ENCODE measurements around the gene MEGF6. TPM values are rescaled to one million over a fixed set of nuclear protein-coding genes. Genes with fewer than 3 reads are reported as not detected.

MEGF6 gene
- total RNA-seq, 4 donors from 2014 or later: 10.0 to 24.7 (median 17.1) TPM

- no peak for TF ChIP-seq CTCF (IDR thresholded peaks at IDR 0.05; ENCODE audit: low read depth)
Observed at GRCh38 chr1:3505161-3505560, 106.1 kb downstream of the MEGF6 start.

GRCh38 chr1:3504822-3505153 lies 106.5 kb downstream of the MEGF6 start:
- TF ChIP-seq CTCF (IDR thresholded peaks at IDR 0.05; ENCODE audit: low read depth): no peak

GRCh38 chr1:3504151-3504821 lies 107.0 kb downstream of the MEGF6 start:
- TF ChIP-seq CTCF (IDR thresholded peaks at IDR 0.05; ENCODE audit: low read depth): no peak

GRCh38 chr1:3503525-3503886 lies 107.8 kb downstream of the MEGF6 start:
- TF ChIP-seq CTCF (IDR thresholded peaks at IDR 0.05; ENCODE audit: low read depth): no peak

GRCh38 chr1:3502641-3503524 lies 108.4 kb downstream of the MEGF6 start:
- no peak for TF ChIP-seq CTCF (IDR thresholded peaks at IDR 0.05; ENCODE audit: low read depth)

- no peak for TF ChIP-seq CTCF (IDR thresholded peaks at IDR 0.05; ENCODE audit: low read depth)
Observed at GRCh38 chr1:3501856-3502640, 109.3 kb downstream of the MEGF6 start.

- TF ChIP-seq CTCF (IDR thresholded peaks at IDR 0.05; ENCODE audit: low read depth): no peak
Observed at GRCh38 chr1:3501437-3501836, 109.9 kb downstream of the MEGF6 start.

Data from subcutaneous adipose tissue (tissue), 4 donors.